Kidney glomerular epithelial cell (primary cell): ENCODE results near the gene RHEBL1.
A peak's percentile ranks its signal among the peaks of the same experiment; 100 is the strongest.

ENCODE experiments used
- DNase-seq: peaks from one replicate; lab custom pipeline; 2025; lab: John Stamatoyannopoulos, UW

RHEBL1 gene

GRCh38 chr12:49054524-49054923 is 15.3 kb downstream of the RHEBL1 start:
- no peak for DNase-seq

GRCh38 chr12:49054096-49054495 is 15.7 kb downstream of the RHEBL1 start:
- DNase-seq: no peak

DNA sequence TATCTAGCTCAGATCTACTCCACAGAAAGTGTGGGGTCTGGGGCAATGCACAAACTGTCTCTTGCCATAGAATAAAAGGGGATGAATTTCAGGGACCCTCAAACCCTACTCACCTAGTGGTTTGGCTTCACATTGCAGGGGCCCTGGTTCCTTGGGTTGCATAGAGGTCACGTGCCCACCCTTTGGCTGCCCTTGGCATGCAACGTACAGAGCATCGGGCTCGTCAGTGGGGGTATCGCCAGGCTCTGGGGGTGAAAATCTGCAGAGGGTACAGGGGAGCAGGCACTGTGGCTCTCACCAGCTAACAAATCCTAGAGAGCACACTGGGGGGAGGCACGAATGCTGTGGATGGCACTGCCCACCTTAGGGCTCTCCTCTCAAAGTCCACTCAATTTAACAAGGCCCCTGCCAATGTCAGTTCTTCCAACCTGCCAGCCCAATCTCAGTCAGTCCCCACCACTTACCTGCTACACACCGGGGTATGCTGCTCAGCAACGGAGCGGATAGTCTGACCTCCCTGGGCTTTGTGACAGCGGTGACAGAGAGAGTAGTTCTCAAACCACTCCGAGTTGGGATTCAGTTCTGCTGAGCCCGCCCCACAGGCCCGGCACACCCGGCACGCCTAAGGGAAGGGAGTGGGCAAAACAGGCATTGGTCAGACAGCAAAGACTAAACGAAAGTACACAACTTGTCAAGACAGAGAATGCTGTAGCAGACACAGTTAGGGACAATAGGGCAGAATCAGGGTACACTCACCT is 17.1 kb downstream of the RHEBL1 start:
- DNase-seq: no peak

GRCh38 chr12:49051777-49052438 is 17.9 kb downstream of the RHEBL1 start:
- no peak for DNase-seq

GRCh38 chr12:49051373-49051764 is 18.4 kb downstream of the RHEBL1 start:
- no peak for DNase-seq

DNA sequence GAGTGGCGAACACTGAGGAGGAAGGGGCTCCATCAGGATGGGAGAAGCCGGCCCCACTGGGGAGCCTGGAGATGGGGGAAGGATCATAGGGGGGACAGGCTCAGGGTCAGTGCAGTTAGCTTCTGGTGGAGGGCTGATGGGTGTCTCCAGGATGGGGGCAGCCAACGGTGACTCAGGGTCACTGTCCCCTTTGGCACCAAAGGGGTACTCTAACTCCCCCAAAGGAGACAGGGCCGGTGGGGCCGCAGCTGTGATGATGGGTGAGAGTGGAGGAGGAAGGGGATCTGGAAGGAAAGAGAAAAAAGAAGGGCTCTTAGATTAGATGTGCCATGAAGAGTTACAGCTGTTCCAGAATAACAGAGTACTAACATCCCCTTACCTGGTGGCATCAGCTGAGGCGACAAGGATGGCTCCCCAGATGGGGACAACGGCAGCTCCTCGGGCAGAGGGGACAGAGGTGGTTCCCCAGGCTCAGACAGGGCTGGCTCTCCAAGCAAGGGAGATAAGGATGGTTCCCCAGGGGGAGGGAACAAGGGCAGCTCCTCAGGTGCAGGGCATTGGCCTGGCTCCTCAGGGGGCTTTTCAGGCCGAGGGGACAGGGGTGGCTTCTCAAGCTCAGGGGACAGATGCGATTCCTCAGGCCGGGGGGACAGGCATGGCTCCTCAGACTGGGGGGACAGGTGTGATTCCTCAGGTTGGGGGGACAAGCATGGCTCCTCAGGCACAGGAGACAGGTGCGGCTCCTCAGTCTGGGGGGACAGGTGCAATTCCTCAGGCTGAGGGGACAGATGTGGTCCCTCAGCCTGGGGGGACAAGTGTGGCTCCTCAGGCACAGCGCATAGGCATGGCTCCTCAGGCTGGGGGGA is 19.0 kb downstream of the RHEBL1 start:
- no peak for DNase-seq

- no peak for DNase-seq
Observed at GRCh38 chr12:49049566-49050224, 20.1 kb downstream of the RHEBL1 start.

DNA sequence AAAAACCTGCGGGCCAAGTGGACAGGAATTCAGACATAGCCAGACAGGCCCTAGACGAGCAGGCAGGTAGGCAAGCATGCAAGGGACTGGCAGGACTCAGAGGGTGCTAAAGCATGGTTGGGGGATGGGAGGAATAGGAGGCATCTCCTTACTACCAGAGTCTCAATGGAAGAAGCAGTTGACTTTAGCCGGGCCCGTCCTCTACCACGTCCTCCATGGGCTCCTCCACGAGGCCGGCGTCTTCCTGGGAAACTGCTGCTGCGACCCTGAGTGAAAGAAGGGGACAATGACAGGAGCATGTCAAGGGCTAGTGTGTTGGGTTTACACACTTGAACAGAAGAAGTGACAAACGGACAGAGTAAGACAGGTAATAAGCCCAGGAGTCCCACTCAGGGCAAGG is 20.8 kb downstream of the RHEBL1 start:
- no peak for DNase-seq

DNA sequence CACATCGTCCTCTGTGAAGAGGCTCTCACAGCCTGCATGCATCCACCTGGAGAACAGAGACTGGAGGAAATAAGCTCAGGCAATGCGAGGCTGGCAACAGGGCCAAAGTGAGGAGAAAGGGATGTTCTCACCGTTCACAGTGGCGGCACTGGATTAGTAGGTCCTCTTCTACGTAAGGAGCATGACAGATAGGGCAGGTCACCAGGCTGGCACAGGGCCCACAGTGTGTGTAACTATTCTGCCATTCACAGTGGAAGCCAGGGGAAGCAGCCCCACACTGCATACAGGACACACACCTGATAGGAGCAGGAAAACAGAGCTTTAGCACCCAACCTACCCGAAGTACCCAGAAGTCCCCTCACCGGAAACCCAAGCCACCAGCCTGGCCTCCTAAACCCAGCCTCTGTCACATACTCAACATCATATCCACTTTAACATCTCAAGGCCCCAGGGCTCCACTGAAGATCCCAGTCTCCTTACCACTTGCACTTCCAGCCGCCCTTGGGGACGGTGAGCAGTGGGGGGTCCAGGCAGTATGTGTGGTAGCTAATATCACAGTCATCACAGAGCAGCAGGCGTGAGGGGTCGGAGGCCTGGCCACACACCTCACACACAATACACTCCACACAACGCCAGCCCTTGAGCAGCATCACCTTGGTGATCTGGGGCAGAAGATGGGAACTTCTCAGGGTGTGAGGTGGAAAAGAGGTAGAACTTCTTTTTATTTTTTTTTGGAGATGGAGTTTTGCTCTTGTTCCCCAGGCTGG is 23.5 kb downstream of the RHEBL1 start:
- no peak for DNase-seq

DNA sequence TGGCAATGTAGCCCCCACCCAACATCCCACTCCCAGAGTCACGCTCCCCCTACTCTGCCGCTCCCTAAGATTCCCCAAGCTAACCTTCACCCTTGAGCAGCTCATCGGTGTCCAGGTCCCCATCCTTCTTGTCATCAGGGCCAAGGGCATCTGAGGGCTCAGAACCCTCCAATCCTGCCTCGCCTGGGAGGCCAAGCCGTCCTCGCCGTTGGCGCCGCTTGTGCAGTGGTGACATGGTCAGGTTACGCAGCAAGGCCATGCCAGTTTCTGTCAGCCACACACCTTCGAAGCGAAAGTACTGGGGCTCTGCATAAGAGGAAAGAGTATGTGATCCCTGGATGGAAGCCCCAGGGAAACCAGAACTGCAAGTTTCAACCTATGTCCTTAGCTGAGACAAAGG is 25.1 kb downstream of the RHEBL1 start:
- no peak for DNase-seq

GRCh38 chr12:49043856-49044258 is 25.9 kb downstream of the RHEBL1 start:
- peak; percentile 12 for DNase-seq

- DNase-seq: no peak
Observed at GRCh38 chr12:49043241-49043640, 26.5 kb downstream of the RHEBL1 start.

- no peak for DNase-seq
Observed at GRCh38 chr12:49041881-49042484, 27.8 kb downstream of the RHEBL1 start.

DNA sequence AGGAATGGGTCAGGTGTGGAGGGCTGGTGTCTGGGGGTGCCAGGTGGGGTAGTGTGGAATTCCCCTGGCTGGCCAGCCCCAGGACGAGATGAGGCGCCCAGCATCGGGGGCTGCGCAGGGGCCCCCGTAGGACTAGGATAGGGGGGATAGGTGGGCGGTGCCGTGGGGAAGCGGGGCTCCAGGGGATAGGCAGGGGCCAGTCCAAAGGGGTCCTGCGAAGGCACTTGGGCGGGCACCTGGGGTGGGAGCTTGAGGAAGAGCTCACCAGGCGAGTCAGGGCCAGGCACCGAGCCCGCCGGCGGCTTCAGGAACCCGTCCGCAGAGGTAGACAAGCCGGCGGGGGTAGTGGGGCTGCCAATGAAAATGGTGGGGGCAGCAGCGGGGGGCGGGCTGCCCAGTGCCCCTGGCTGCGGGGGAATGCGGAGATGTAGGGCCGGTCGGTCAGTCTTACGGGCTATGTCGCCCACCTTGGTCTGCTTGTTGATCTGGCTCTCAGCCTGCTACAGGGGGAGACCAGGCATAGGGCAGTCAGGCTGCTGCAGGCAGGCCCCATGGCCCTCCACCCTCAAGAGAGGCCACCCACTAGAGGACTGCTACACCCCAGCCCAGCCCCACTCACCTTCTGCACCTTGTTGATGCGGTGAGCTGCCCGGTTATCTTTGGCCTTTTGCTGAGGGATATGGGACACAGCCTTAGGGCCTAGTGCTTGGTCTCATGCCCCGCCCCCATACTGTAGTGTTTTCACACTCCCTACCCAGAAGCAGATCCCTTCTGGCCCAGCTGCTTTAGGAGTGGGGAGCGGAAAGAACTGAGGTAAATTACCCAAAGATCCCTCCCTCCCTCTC is 28.5 kb downstream of the RHEBL1 start:
- DNase-seq: no peak

DNA sequence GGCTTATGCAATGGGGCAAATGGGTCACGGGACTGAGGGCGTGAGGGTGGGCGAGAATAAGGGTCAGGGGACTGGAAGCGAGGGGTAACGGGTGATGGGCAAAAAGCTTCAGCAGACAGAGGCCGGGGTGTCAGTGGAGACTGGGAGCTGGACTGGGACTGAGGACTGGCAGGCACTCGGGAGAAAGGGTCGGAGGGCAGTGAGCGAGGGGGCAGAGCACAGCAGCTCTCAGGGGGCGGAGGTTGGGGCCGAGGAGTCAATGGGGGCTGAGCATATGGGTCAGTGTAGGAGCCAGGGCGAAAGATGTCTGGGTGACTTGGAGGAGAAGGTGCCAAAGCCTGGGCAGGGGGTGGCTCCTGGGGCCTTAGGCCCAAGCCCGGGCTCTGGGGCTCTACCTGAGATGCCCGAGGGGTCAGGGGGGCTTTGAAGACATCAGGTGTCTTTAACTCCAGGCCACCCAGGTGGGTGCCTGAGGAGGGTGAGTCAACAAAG is 29.4 kb downstream of the RHEBL1 start:
- no peak for DNase-seq

GRCh38 chr12:49039421-49040363 is 30.1 kb downstream of the RHEBL1 start:
- no peak for DNase-seq

GRCh38 chr12:49038291-49038955 is 31.4 kb downstream of the RHEBL1 start:
- no peak for DNase-seq

DNA sequence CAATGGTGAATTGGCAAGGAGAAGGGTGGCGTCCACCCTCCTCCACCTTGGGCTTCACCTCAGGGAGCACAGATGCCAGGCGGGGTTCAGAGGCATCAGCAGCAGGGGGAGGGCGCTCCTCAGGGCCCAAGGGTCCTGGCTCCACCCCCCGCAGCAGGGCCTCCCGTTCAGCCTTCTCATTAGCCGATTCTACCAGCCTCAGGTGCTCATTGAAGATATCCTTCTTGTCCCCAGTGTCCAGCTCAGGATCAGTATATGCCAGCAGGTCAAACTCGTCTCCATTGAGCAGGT is 31.9 kb downstream of the RHEBL1 start:
- DNase-seq: no peak
